ENCODE measurements around the gene GLCE.

DNA sequence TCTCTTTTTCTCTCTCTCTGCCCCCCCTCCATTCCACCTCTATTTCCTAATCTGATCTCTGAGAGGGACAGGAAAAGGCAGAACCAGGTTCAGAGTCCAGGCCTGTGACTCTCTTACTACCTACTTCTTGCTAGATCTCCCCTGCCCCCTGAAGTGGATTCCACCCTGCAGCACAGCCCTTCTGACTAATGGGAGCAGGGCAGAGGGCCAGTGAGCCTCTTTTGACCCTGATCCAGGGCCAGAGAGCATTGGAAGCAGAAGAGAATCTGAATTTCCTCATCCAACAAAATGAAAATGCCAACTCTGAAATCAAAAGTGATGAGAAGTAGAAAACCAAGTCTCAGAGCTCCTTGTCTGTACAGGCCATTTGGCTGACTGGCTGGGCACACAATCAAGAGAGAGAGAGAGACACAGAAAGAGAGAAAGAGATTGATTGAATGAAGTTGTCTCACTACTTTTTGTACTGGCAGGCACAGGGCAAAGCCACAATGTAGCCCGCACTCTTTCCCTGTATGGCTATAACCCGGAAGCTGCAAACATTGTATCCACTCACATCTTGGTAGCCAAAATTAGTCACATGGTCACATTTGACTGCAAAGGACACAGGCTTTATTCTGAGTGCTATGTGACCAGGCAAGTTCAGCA, 31.6 kb upstream of the GLCE start:
- TF ChIP-seq, protein P1, sequence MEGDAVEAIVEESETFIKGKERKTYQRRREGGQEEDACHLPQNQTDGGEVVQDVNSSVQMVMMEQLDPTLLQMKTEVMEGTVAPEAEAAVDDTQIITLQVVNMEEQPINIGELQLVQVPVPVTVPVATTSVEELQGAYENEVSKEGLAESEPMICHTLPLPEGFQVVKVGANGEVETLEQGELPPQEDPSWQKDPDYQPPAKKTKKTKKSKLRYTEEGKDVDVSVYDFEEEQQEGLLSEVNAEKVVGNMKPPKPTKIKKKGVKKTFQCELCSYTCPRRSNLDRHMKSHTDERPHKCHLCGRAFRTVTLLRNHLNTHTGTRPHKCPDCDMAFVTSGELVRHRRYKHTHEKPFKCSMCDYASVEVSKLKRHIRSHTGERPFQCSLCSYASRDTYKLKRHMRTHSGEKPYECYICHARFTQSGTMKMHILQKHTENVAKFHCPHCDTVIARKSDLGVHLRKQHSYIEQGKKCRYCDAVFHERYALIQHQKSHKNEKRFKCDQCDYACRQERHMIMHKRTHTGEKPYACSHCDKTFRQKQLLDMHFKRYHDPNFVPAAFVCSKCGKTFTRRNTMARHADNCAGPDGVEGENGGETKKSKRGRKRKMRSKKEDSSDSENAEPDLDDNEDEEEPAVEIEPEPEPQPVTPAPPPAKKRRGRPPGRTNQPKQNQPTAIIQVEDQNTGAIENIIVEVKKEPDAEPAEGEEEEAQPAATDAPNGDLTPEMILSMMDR (IDR thresholded peaks at IDR 0.05): no peak
- no peak for TF ChIP-seq POLR2A (IDR thresholded peaks at IDR 0.05)
